Ramos (cell line): ENCODE measurements around the gene UTS2R.
"Not testable (repeated sequence)": the region's sequence is repeated elsewhere in the genome, so short reads cannot be mapped to it uniquely, and the experiment has no call there.

ENCODE experiments used
- in situ Hi-C: fragments of 300-500 bp; cut with MboI; formaldehyde crosslinking; loops from one replicate; pipeline ENCODE4 v1.14.3; 2022; ENCODE audit warnings: low sequenced_read_pairs; ENCODE audit not compliant: unreplicated experiment

UTS2R gene

GRCh38 chr17:82372249-82373071 is 895 bp downstream of the UTS2R start:
- in situ Hi-C loops: no loop called here

GRCh38 chr17:82373072-82373452 is 1.5 kb downstream of the UTS2R start:
- in situ Hi-C loops: not testable (repeated sequence)

- in situ Hi-C loops: no loop called here
Observed at GRCh38 chr17:82373731-82374625, 2.4 kb downstream of the UTS2R start.

GRCh38 chr17:82374626-82375331 is 3.2 kb downstream of the UTS2R start:
- in situ Hi-C loops: no loop called here

- in situ Hi-C loops: no loop called here
Observed at GRCh38 chr17:82375359-82376041, 3.9 kb downstream of the UTS2R start.

DNA sequence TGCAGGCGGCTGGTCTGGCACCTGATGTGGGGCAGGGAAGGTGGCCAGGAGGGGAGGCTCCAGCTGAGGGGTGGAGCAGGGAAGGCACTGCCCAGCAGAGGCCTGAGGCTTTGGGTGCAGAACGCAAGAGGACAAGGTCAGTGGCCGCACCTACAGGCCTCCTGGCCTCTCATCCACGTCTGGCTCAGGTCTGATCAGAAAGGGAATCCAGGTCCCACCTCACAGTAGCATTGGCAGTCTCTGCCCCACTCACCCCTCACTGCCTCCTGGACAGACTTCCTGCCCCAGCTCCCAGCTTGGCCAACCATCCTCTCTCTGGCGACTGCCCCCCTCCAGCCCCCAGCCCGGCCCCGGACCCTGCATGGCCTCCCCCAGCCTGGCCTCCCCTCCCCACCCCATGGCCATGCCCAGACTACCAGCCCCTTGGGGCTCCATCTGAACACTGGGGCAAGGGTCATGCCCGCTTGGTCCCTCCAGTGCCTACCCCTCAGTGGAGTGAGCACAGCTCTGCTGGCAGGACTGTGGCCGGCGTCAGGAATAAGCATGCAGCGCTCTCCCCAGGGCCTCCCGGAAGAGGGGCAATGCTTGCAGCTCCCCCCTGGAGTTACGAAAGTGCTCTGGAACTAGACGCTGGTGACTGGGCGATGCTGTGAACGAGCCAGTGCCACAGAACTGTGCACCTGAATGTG is 4.6 kb downstream of the UTS2R start:
- in situ Hi-C loops: no loop called here

DNA sequence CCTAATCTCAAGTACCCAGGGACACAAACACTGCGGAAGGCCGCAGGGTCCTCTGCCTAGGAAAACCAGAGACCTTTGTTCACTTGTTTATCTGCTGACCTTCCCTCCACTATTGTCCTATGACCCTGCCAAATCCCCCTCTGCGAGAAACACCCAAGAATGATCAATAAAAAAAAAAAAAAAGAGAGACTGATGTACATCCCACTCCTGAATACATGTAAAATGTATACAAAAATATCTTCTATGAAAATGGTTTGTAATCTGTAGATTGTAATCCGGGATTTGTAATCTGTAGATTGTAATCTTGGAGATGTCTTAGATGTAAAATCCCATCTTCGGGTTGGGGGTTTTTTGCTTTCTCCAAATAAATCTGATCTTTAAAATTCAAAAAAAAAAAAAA is 5.7 kb downstream of the UTS2R start:
- in situ Hi-C loops: not testable (repeated sequence)

GRCh38 chr17:82377924-82378740 is 6.6 kb downstream of the UTS2R start:
- in situ Hi-C loops: no loop called here

DNA sequence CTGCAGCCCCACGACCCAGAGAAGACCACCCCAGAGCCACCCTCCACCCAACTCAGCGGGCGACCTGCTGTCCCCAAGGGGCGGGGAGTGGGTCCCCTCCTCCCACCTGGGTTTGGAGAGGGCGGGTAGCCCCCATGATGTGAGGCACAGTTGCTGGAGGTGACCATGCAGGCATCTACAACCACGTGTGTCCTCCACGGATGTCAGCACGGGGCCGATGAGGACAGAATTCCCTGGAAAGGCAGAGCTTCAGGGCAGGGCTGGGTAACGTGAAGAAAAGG is 7.1 kb downstream of the UTS2R start:
- in situ Hi-C loops: no loop called here

DNA sequence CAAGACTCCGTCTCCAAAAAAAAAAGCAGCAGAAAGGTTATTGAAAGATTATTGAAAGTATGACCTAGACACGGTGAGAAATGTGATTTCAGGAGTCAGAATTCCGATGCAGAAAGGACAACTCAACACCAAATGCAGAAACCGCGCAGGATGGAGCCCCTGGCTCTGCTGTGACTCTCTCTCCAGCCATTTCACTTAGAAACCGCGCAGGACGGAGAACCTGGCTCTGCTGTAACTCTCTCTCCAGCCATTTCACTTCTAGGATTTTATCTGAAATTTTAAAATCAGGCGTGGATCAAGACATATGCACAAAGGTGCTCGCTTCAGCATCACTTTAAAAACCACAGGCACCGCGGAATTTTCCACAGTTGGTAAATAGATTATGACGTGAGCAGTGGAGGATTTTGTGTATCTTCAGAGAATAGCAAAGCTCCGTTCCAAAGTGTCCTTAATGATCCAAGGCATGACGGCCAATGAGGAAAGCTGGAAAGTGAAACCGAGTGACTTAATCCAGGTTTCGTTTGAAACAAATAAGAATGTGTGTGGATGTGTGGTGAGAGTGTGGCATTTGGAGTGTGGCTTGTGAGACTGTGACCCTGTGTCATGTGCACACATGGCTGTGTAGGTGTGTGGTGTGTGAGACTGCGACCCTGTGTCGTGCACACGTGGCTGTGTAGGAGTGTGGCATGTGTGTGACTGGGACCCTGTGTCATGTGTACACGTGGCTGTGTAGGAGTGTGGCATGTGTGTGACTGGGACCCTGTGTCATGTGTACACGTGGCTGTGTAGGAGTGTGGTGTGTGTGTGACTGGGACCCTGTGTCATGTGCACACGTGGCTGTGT is 9.5 kb downstream of the UTS2R start:
- in situ Hi-C loops: no loop called here

GRCh38 chr17:82381703-82382009 is 10.1 kb downstream of the UTS2R start:
- in situ Hi-C loops: not testable (repeated sequence)

GRCh38 chr17:82382220-82382932 is 10.8 kb downstream of the UTS2R start:
- in situ Hi-C loops: not testable (repeated sequence)

DNA sequence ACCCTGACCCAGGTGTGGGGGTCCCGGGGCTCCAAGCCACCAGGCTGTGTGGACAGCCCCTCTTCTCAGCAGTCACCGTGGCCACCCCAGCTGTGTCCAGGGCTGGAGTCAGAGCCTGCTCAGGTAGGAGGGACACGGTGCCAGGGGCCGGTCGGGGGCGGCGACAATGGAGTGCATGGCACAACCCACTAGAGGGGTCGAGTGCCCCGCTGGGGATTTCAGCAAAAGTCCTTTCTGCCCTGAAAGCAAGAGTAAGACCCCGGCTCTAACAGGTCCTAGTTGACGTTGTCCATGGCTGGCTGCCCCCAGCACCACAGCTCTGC is 11.3 kb downstream of the UTS2R start:
- in situ Hi-C loops: no loop called here

DNA sequence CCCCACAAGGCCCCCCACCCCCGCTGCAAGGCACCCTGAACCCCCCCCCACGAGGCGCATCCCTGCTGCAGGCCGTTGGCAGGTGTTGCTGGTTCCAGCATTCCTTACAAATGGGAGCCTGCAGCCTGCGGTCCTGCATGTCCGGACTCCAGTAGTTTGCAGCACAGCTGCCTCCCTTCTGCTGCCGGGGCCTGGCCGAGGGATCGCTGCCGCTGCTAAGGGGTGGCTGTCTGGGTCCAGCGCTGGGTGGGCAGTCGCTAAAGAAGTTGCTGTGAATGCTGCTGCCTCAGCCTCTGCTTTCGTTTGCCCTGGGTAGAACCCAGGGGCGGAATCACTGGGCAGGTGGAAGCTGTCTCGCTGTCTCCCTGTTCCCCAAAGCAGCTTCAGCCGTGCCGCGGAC is 11.8 kb downstream of the UTS2R start:
- in situ Hi-C loops: no loop called here

DNA sequence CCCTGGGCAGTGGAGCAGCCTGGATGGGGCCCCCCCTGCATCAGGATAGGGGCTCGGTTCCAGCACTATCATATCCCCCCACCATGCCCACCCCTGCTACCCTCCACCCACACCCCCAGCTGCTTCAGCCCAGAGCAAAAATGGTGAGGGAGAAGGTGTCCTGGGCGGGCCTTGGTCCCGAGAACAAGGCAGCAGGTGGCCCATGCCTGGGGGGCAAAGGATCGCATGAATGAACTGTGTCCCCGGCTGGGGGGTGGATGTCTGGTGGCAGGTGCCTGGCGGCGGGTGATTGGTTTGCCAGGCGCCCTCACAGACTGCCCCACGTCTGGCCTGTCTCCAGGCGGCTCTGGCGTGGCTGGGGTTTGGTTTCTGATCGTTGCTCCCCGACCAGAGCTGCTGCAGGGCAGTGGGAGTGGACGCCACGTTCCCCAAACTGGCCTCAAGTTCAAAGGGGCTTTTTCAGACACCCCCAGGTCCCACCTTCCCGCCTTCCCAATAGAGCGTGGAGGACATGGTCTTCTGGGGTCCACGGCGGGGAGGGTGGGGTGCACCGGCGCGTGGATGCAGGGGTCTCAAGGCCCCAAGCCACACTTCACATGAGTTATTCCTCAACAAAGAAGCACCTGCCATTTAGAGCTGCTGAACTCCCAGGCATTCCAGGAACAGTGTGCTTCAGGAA is 12.6 kb downstream of the UTS2R start:
- in situ Hi-C loops: no loop called here

DNA sequence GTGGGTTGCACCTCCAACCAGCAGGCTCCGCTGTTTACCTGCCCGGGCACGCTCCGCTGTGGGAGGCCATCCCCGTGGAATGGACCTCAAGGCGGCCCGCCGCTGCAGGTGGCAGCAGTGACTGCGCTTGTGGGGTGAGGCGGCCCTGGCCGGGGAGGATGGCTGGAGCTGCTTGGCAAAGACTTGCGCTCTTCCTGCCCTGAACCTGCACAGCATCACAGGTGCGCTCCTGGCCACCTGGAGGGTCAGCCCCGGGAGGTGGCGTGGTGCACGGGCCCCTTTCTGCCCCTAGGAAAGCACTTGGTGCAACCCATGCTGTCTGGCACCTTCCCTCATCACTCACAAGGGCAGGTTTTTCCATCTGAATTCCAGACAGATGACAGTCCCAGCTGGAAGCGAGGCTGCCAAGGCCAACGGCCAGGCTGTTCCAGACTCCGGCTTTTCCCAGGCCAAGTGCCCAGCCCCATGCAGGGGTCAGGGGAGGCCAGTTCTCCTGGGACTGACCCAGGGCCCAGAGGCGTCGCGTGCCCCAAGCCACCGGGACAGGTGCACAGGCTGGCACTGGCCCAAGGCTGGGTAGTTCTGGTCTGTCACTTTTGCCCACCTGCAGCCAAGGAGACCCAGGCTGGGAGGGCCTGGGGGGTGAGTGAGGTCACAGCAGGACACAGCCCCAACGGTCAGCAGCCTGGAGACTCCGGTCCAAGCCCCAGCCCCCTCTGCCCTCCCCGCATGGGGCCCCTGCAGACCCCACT is 13.3 kb downstream of the UTS2R start:
- in situ Hi-C loops: no loop called here
